ENCODE results near the gene HS6ST3. TPM values are rescaled to one million over a fixed set of nuclear protein-coding genes. Genes with fewer than 3 reads are reported as not detected.
"Not testable (repeated sequence)": the region's sequence is repeated elsewhere in the genome, so short reads cannot be mapped to it uniquely, and the experiment has no call there.

The HS6ST3 gene
- total and polyA plus RNA-seq, 2 donors from 2014 or later: 0.47 to 1.2 TPM

DNA sequence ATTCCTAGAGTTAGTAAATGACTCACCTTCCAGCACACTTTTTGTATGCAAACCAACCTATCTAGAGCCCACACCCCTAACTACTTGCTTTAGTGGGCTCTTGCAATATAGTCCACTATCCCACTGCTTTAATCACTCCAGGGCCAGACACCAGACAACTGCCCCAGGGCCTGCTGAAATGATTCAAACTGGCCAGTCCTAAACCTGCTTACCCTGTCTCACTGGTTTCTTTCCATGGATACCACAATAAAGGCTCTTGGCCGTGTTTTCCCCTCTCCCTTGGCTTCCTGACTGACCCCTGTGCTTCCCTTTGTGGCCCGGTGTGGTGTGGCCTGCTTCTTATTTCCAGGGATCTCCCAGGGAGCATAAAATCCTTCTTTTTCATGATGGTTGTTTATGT lies 14.6 kb downstream of the HS6ST3 start:
- Histone ChIP-seq H3K4me1 (ENCODE audit: control insufficient read depth in 2 of 3, insufficient read depth in 2 of 3, low read depth in 1 of 3, low read length in 3 of 3) (no peaks in the 10 kb centered on the region), H3K9me3 (ENCODE audit: control insufficient read depth in 2 of 3, insufficient read depth in 1 of 3, low read length in 3 of 3) (peaks cover 0 to 9% (median 0%) of the 10 kb centered on the region in 3 donors), H3K27me3 (ENCODE audit: control insufficient read depth, insufficient read depth, low read length) (no peaks in the 10 kb centered on the region), H3K27ac (ENCODE audit: low read depth in 2 of 2, low read length in 2 of 2) (no peak overlapping the region), H3K36me3 (ENCODE audit: control insufficient read depth in 2 of 3, insufficient read depth in 3 of 3, low read length in 3 of 3) (no peaks in the 10 kb centered on the region), H3K9ac (ENCODE audit: low read length in 3 of 3) (no peak overlapping the region), H3K4me3 (ENCODE audit: low read length in 3 of 3) (no peak overlapping the region)
- TF ChIP-seq CTCF (IDR thresholded peaks at IDR 0.05; ENCODE audit: borderline replicate concordance, extremely low read depth, insufficient read depth): no peak
- FAIRE-seq (no peak), DNase-seq (no peak)
- intact Hi-C loops (cut with DNase I): no loop called here

- H3K4me1 ChIP-seq (ENCODE audit: control insufficient read depth in 2 of 3, insufficient read depth in 2 of 3, low read depth in 1 of 3, low read length in 3 of 3); H3K4me3 ChIP-seq (ENCODE audit: low read length in 3 of 3); FAIRE-seq; H3K9me3 ChIP-seq (ENCODE audit: control insufficient read depth in 2 of 3, insufficient read depth in 1 of 3, low read length in 3 of 3); intact Hi-C loops (cut with DNase I); H3K9ac ChIP-seq (ENCODE audit: low read length in 3 of 3); DNase-seq; H3K27ac ChIP-seq (ENCODE audit: low read depth in 2 of 2, low read length in 2 of 2); H3K27me3 ChIP-seq (ENCODE audit: control insufficient read depth, insufficient read depth, low read length); H3K36me3 ChIP-seq (ENCODE audit: control insufficient read depth in 2 of 3, insufficient read depth in 3 of 3, low read length in 3 of 3): not testable (repeated sequence)
These were observed 18.2 kb downstream of the HS6ST3 start for GRCh38 chr13:96108072-96108471.

- DNase-seq (no peak), FAIRE-seq (no peak)
- TF ChIP-seq CTCF (IDR thresholded peaks at IDR 0.05; ENCODE audit: borderline replicate concordance, extremely low read depth, insufficient read depth): no peak
- no peak overlapping the region for H3K9ac ChIP-seq (ENCODE audit: low read length in 3 of 3)
- H3K27me3 ChIP-seq (ENCODE audit: control insufficient read depth, insufficient read depth, low read length): no peaks in the 10 kb centered on the region
- H3K4me1 ChIP-seq (ENCODE audit: control insufficient read depth in 2 of 3, insufficient read depth in 2 of 3, low read depth in 1 of 3, low read length in 3 of 3): no peaks in the 10 kb centered on the region
- no peak overlapping the region for H3K27ac ChIP-seq (ENCODE audit: low read depth in 2 of 2, low read length in 2 of 2)
- peaks cover 0 to 9% (median 0%) of the 10 kb centered on the region in 3 donors for H3K9me3 ChIP-seq (ENCODE audit: control insufficient read depth in 2 of 3, insufficient read depth in 1 of 3, low read length in 3 of 3)
- intact Hi-C loops (cut with DNase I): no loop called here
- no peak overlapping the region for H3K4me3 ChIP-seq (ENCODE audit: low read length in 3 of 3)
- no peaks in the 10 kb centered on the region for H3K36me3 ChIP-seq (ENCODE audit: control insufficient read depth in 2 of 3, insufficient read depth in 3 of 3, low read length in 3 of 3)
These were observed 19.2 kb downstream of the HS6ST3 start for GRCh38 chr13:96109125-96109524.

DNA sequence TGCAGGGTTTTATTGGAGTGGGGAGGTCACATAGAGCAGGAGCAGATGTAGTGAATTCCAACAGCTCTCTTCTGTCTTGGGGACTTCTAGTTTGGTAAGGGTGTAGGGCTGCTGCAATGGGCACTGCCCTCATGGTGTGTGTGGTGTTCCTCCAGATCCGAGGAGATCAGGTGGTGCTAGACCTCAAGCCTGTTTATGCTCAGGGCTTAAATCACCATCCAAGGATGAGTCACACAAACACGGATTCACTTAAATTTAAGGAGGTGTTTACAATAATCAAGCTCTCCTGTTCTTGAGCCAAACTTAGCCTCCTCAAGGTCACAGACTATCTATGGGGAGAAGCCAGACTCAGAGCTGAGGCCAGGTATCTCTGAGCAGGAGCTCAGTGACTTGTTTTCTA lies 23.0 kb downstream of the HS6ST3 start:
- Histone ChIP-seq H3K36me3 (ENCODE audit: control insufficient read depth in 2 of 3, insufficient read depth in 3 of 3, low read length in 3 of 3) (no peaks in the 10 kb centered on the region), H3K9me3 (ENCODE audit: control insufficient read depth in 2 of 3, insufficient read depth in 1 of 3, low read length in 3 of 3) (peaks cover 0 to 1% (median 0%) of the 10 kb centered on the region in 3 donors), H3K27me3 (ENCODE audit: control insufficient read depth, insufficient read depth, low read length) (no peaks in the 10 kb centered on the region), H3K9ac (ENCODE audit: low read length in 3 of 3) (no peak overlapping the region), H3K4me1 (ENCODE audit: control insufficient read depth in 2 of 3, insufficient read depth in 2 of 3, low read depth in 1 of 3, low read length in 3 of 3) (no peaks in the 10 kb centered on the region), H3K27ac (ENCODE audit: low read depth in 2 of 2, low read length in 2 of 2) (no peak overlapping the region), H3K4me3 (ENCODE audit: low read length in 3 of 3) (no peak overlapping the region)
- DNase-seq: no peak
- intact Hi-C loops (cut with DNase I): no loop called here
- FAIRE-seq: no peak
- no peak for TF ChIP-seq CTCF (IDR thresholded peaks at IDR 0.05; ENCODE audit: borderline replicate concordance, extremely low read depth, insufficient read depth)

DNA sequence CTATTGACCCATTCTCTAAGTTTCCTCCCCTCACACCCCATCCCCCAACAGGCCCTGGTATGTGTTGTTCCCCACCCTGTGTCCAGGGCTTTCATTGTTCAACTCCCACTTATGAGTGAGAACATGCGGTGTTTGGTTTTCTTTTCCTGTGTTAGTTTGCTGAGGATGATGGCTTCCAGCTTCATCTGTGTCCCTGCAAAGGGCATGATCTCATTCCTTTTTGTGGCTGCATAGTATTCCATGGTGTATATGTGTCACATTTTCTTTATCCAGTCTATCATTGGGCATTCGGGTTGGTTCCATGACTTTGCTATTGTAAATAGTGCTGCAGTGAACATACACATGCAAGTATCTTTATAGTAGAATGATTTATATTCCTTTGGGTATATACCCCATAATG lies 25.5 kb downstream of the HS6ST3 start:
- H3K36me3 ChIP-seq (ENCODE audit: control insufficient read depth in 2 of 3, insufficient read depth in 3 of 3, low read length in 3 of 3); H3K4me1 ChIP-seq (ENCODE audit: control insufficient read depth in 2 of 3, insufficient read depth in 2 of 3, low read depth in 1 of 3, low read length in 3 of 3); FAIRE-seq; H3K27me3 ChIP-seq (ENCODE audit: control insufficient read depth, insufficient read depth, low read length); H3K27ac ChIP-seq (ENCODE audit: low read depth in 2 of 2, low read length in 2 of 2); DNase-seq; H3K9ac ChIP-seq (ENCODE audit: low read length in 3 of 3); intact Hi-C loops (cut with DNase I); H3K4me3 ChIP-seq (ENCODE audit: low read length in 3 of 3); H3K9me3 ChIP-seq (ENCODE audit: control insufficient read depth in 2 of 3, insufficient read depth in 1 of 3, low read length in 3 of 3): not testable (repeated sequence)
